Activated naive CD4-positive, alpha-beta T cell (primary cell): ENCODE data around the gene GAGE12F.
"Not testable (repeated sequence)": the region's sequence is repeated elsewhere in the genome, so short reads cannot be mapped to it uniquely, and the experiment has no call there.

Source experiments
- DNase-seq, 4 experiments: peaks; one replicate each; lab custom pipeline; 2025; lab: John Stamatoyannopoulos, UW

Gene GAGE12F

GRCh38 chrX:49560542-49560941, at the start of gene GAGE12F:
TSS of gene GAGE12F (plus strand) at chrX:49560842. CDS start at chrX:49561997, 1,155 bp downstream.
- not testable (repeated sequence) for DNase-seq

- DNase-seq, result not testable (repeated sequence)
Observed at GRCh38 chrX:49531877-49532276, 28.8 kb upstream of the GAGE12F start, which contains the start of gene GAGE12C. TSS of gene GAGE12C (plus strand) at chrX:49532177. CDS start at chrX:49533332, 1,155 bp downstream.

- DNase-seq, result not testable (repeated sequence)
Observed at GRCh38 chrX:49541433-49541832, 19.2 kb upstream of the GAGE12F start, which contains the start of gene GAGE12D. TSS of gene GAGE12D (plus strand) at chrX:49541733. CDS start at chrX:49542888, 1,155 bp downstream.

- not testable (repeated sequence) for DNase-seq
Observed at GRCh38 chrX:49550989-49551388, 9.7 kb upstream of the GAGE12F start, which contains the start of gene GAGE12E. TSS of gene GAGE12E (plus strand) at chrX:49551289. CDS start at chrX:49552444, 1,155 bp downstream.

- not testable (repeated sequence) for DNase-seq
Observed at GRCh38 chrX:49568728-49569127, 8.1 kb downstream of the GAGE12F start.

GRCh38 chrX:49569152-49569551, 8.5 kb downstream of the GAGE12F start:
- DNase-seq, result not testable (repeated sequence)

GRCh38 chrX:49570100-49570499, 9.5 kb downstream of the GAGE12F start, which contains the start of gene GAGE12G:
TSS of gene GAGE12G (plus strand) at chrX:49570400. CDS start at chrX:49571555, 1,155 bp downstream.
- DNase-seq, result not testable (repeated sequence)

GRCh38 chrX:49579649-49580048, 19.0 kb downstream of the GAGE12F start, which contains the start of gene GAGE12H:
TSS of gene GAGE12H (plus strand) at chrX:49579949. CDS start at chrX:49581104, 1,155 bp downstream.
- not testable (repeated sequence) for DNase-seq

GRCh38 chrX:49589196-49589595, 28.6 kb downstream of the GAGE12F start, which contains the start of gene GAGE2A:
TSS of gene GAGE2A (plus strand) at chrX:49589496. CDS start at chrX:49590651, 1,155 bp downstream.
- DNase-seq, result not testable (repeated sequence)

GRCh38 chrX:49589769-49590478, 29.3 kb downstream of the GAGE12F start:
- DNase-seq, result not testable (repeated sequence)

GRCh38 chrX:49590488-49590887, 29.8 kb downstream of the GAGE12F start:
- not testable (repeated sequence) for DNase-seq

- DNase-seq, result not testable (repeated sequence)
Observed at GRCh38 chrX:49598720-49599119, 38.1 kb downstream of the GAGE12F start, which contains the start of gene GAGE1. TSS of gene GAGE1 (plus strand) at chrX:49599020. CDS start at chrX:49600175, 1,155 bp downstream.

GRCh38 chrX:49610718-49611310, 50.2 kb downstream of the GAGE12F start:
- DNase-seq, result no peak
